Islet precursor cell (in vitro differentiated cells): Measurements from ENCODE around the gene NTM.

Source experiments
- DNase-seq: peaks from one replicate; pipeline ENCODE4 v3.0.0-alpha.2; 2018

The NTM gene

DNA sequence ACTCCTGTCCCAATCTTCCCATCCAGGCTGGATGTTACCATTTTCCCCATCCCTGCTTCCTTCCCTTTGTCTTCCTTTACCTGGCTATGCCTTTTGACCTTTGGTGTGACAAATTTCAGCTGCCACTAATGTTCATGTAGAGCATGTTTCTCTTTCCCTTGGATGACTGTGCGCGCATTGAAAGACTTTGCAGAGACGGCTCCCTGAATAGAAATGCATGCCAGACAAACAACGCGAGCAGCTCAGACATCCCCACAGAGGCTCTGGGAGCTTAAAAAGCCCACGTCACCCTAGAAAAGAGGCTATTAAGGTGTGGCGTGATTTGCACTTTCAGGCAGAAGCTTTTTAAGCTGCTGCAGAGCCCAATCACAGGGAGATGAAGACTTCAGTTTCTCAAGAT lies 202.0 kb downstream of the NTM start:
- no peak for DNase-seq

DNA sequence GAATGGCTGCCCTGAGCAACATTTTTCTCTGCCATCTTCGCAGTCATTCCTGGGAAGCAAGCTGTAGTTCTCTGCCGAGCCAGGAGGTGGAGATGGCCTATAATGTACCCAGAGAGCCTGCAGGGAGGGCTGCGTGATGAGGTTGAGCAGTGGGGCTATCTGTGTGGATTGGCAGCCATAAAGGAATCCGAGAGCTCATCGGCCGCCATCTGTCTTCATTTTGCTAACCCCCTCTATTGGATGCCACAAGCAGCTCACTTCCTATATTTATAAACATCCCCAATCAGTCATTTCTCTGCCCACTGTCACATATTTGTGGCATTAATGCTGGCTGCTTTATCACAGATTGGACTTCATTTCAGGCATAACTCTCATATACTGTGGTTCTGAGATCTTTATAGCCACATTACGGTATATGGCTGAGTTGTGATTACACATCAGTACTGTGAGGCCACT lies 209.5 kb downstream of the NTM start:
- peak; percentile 73 for DNase-seq

DNA sequence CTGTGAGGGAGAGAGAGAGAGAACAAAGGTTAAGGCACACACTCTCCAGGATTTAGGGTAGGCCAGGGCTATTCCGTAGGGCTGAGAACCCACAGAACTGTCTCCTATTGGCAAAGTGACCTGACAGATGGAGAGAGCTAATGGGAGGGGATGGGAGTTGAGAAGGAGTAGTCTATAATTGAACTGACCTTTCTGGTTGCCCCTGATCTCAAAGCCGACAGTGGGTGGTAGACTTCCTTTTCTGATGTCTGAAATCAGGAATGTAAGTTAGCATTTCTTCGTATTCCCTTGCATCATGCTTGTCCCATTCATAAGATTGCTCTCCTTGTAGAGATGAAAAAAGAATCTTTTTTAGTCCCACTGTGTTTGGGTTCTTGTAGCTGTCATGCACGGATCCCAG lies 210.1 kb downstream of the NTM start:
- DNase-seq, result no peak

DNA sequence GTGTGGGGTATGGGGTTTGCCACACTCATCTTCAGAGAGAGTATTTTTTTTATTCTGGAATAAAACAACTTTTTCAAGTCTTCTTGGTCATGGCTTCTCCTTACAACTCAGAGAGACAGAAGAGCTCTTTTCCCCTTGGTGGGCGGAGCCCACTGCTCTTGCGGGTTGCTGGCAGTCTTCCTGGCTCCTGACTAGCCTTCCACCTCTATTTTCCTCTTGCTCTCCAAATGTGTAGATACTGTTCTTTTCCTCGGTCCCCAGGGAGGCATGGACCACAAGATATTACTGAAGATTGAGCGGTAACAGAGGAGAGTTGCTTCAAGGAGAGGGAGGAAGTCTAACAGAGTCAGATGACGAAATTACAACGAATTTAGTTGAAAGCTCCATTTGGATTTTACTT lies 210.6 kb downstream of the NTM start:
- DNase-seq, result no peak

DNA sequence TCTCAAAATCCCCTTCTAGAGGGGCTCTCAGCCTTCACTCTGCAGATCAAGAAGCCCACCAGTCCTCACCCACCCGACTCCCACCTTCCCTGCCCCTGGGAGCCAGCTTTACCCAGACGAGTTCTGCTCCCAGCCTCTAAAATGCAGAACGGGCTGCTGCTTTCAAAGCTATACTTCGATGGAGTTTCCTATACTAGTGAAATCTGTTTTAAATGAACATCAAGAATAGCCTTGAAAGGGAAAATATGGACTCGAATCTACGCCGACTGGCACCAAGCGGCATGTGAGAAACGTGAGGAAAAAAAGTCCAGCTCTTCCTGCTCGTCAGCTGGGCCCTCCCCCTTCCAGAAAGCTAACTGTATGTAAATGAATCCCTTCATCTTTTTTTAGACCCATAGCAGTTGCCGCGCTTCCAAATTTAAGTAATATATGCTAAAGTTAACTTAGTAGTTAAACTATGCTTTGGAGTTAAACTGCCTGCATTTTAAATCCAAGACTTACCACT lies 211.7 kb downstream of the NTM start:
- no peak for DNase-seq

DNA sequence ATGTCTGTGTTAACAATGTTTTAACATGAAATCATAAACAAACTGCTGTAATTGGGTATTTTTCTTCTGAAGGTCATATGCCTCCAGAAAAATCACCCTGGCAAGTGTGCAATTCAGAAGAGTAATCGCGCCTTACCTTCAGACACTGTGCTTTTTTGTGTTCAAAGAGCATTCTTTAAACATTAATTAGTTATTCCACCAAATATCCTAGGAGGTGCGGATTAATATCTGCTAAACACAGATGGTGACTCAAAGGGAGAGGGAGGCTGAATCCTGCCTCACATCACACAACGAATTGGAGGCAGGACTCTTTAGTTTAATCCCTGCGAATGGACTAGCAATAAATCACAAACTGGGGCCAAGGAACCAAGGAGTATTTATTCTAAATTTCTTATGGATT lies 213.0 kb downstream of the NTM start:
- no peak for DNase-seq

DNA sequence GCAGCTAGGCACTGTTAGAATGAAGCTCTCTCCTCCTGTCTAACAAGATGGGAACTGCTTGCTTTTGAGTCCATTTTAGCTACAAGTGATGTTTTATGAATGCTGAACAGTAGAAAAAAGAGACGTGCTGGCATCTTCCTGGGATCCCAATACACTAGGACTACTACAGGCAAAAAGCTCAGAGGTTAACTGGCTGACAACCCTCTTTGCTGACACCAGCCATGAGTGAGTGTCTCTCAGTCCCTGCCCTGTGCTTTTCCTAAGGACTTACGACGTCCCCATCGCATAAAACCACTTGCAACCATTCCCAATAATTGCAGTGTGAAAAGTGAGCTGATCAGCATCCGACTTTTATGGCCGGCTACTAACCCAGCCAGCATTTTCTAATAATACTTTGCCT lies 213.5 kb downstream of the NTM start:
- DNase-seq, result no peak

DNA sequence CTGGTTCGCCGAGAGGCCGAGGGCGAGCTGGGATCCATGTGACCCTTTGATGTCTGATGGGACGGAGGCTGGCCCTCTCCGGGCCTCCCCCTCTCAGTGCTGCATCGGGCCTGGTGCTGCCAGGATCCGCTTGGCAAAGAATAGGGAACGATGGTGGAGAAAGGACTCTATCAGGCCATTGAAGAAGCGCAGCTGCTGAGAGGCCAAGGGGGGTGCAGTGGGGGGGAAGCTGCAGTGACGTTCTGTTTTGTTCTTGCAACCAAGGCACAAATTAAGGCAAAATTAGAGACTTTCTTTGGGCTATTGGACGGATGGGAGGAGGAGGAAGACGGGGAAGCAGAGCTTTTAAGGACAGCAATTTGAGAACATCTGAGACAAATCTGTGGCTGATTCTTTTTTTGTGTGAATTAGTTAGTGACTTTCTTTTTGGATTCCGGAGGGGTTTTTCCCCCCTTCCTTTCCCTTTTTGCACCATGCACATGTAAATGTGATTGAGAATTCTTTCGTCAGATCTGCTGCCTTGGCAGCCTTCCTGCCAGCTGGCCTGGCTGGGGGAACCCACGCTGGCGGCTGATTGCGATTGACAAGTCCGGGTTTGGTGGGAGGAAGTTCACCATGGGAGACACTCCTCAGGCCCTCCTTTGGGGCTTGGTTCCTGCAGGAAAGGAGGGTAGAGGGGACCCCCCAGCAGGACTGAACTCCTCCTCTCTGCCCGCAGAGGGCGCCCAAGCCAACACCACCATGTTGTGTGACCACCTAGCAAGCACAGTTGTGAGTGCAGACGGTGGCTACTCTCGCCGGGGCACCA lies 214.6 kb downstream of the NTM start:
- peak; percentile 66 for DNase-seq

DNA sequence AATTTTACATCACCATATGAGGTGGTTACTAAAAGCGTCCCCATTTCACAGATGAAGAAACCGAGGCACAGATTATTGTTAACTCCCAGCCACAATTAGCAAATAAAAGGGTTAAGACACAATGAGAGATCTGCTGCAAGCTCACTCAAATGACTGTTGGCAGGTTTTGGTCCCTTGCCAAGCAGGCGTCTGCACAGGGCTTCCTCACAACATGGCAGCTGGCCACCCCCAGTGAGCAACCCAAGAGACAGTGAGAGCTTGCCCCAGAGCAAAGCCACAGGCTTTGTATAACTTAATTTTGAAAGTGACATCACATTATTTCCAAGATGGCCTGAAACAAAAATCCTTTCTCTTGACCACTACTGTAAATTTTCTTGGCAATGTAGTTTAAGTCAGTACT lies 217.6 kb downstream of the NTM start:
- DNase-seq, result no peak

DNA sequence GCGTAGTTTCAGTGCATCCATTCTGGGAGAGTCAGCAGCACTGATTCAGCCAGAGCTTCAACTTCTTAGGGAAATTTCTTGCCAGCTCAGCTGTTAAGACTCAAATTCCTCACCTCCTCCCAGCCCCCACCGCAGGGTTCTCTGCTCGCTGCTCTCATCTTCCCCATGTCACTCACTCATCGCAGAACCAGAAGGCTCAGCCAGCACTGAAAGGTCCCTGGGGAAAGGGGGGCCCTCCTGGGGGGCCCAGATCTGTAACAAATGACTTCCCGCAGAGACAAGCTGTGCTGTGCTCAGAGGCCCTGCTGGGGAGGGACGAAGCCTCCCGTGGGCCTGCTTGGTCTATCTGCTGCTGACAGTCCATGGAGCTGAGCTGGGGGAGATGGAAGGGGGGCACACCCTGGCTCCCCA lies 220.6 kb downstream of the NTM start:
- DNase-seq, result peak; percentile 74

DNA sequence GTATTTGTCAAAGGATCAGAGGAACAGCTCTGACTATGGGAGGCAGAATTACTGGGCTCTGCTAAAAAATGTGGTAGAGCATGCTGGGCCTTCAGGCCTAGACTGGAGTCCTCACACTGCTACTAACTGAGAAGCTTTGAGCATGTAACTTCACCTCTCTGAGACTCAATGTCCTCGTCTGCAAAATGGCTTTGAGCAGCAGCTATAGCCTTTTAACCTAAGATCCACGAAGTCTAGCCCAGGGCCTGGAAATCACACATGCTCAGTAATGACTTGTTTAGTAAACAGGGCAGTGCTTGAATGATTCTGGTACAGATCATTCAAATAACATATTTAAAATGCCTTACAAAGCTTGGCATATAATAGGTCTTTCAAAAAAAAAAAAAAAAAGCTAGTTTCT lies 221.7 kb downstream of the NTM start:
- DNase-seq, result no peak

DNA sequence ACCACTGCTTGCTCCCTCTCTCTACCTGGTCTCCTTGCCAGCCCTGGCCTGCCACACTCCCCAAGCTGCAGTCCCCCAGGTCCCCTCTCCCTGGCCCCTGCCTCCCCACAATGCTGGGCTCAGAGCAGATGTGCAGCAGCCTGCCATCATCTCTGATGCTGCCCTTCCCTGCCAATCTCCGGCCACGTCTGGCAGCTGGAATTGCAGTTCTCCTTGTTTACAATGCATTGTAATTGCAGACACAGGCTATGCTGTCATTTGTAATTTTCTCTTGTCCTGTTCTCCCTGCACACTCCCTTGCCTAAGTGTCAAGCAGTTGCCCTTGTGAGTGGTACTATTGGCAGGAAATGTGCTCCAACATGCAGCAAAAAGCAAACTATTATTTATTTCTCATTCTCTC lies 222.3 kb downstream of the NTM start:
- DNase-seq, result no peak

DNA sequence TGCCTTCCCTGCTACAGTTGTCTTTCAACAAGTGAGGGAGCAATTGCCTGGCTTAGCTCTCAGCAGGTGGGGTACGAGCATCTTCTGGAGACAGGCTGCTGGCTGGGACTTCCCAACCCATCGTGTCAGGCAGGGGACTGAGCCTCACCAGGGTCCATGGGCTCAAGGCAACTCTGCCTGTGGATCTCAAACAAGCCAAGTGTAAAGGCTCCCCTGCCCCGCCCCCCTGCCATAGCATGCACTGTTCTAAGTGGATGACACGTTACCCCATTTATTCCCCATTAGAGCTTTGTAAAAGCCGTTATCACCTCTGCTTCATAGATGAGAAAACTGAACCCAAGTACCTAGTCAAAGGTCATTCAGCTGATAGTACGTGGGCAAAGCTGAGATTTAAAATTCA lies 222.9 kb downstream of the NTM start:
- DNase-seq, result no peak

DNA sequence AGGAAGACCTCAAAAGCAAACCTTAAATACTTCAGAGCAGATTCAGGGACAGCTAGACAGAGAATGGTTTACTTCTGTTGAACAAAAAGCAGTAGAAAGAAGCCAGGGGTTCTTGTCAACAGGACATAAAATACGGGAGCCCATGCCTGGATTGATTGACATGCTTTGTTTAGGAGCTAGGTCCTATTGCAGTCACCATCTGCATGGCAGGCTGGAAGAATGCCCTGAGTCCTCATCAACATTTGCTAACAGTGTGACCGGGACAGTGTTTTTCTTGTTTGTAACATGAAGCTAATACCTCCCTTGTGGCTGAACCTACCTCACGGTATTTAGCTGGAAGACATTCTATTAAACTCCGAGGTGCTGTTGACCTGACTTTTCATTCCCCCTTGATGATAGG lies 225.4 kb downstream of the NTM start:
- no peak for DNase-seq

DNA sequence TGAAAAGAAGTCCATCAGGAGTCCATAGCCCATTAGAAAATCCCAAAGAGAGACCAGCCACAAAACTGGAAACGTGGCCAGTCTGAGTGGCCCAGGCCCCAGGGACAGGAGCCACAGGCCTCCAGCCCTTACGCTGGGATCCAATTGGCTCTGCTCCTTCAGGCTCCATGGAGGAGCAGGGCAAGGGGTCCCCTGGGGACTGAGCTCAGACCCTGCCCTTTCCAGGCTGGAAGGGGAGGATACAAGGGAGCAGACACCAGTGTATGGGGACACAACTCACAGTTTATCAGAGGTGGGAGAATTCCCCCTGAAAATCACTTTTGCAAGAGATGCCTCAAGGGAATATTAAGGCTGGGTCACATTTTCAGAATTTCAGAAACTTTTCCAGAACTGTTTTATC lies 227.5 kb downstream of the NTM start:
- no peak for DNase-seq

DNA sequence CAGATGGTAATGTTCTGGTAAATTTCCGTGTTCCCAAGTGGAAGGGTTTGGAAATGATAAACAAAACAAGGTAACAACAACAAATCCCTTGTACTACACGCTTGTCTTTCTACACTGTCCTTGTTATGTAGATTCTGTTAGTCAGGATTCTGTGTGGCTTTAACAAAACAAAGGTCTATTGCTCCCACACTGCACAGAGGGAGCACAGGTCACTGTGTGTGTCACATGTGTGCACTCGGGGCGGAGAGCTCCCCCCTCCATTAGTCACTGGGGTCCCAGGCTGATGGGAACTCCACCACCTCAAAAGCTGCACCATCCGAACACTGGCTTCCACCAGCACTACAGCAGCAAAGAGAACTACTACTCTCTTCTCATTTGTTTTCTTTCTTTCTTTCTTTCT lies 227.9 kb downstream of the NTM start:
- no peak for DNase-seq

DNA sequence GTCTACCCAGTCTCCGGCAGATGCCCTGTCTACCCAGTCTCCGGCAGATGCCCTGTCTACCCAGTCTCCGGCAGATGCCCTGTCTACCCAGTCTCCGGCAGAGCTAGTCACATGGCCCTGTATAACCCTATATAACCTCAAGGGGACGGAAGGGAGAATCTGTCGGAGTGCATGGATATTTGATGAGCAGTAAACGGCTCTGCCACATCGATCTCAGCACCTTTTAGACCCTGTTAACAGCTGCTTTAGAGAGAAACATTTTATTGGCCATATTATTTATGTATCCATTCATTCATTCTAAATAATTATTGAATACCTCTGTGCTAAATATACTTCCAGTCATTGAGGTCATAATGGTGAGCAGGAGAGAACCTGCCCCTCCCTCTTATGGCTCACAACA lies 228.9 kb downstream of the NTM start:
- DNase-seq, result no peak

DNA sequence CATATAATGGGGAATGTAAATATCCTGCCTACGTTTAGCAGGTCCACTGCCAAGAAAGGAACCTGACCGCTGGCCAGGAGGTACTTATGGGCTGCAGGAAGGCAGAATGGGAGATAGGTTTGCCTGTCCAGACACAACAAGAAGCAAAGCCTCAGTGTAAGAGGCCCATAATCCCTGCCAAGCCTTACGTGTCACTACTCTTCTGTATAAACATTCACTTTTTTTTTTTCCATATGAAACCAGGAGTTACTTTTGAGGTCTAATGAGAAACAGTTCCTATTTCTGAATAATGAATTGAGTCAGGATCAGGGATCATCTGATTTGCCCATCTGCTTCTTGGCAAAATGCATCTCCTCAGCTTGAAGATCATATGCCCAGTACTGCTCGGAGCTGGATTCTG lies 230.2 kb downstream of the NTM start:
- no peak for DNase-seq

DNA sequence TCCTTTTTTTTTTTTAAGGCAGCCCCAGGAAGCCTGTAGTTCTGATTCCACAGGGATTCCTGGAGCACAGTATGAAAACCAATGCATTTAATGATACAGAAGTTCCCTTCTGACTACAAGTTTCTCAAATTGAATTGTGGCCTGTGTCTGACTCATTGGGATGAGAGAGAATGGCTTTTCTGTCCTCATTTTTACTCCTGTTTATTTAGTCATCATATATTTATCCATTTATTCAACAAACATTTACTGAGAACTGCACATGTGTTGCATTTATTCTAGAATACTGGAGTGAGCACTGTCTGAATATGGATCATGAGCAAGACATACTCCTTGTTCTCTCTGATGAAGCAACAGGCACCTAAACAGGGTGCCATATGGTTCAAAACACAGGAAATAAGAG lies 231.2 kb downstream of the NTM start:
- DNase-seq, result no peak

DNA sequence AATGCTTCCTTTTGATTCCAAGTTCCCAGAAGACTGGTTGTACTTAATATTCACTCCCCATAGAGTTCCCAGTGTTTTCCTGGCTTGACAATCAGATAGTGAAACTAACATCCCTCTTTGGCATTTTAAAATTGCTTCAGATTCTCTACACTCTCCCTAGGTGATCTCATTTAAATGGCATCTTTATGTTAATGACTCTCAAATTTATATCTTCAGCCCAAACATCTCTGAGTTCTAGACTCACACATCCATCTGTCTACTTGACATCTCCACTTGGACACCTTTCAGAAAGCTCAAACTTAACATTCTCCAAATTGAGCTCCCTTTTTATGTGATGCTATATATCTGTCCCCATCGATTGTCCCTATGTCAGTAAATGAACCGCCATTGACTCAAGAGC lies 232.0 kb downstream of the NTM start:
- DNase-seq, result no peak

DNA sequence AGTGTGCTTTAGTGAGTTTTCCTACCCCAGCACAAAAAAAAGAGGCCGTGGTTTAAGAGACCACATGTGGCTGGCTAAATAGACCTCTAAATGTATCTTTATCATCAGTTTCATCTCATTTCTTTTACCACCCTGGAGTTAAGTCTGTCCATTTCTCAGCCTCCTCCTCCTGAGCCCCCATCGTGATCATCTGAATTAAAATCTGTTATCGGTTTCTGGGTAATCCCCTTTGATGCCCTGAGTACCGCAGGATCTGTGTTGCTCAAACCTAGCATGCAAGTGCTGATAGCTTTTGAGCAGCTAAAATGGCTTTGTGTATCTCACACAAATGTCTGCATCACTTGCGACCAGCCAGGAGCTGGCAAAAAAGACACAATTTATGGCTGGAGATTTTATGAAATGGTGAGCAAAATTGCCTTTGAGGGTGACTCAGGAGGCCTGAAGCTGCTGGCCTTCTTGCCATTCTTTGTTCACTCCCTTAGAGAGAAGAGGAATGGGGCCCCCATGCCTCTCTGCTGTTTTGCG lies 236.5 kb downstream of the NTM start:
- no peak for DNase-seq

DNA sequence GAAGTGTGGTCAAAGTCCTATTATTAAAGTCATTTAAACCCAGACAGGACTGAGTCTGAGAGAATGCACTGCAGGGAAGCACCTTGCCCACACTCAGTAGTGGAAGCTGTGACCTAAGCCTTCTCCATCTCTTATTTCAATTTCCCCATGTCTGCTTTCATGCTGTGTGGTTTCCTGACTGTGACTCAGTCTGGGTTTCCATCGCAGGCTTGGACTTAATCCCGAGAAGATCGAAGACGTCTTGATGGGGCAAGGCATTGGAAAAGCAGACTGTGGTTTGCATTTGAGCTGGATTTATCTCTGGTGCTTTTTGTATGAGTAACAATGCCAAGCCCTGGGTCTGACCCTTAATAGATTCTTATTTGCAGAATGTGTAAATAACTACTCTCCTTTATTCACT lies 238.9 kb downstream of the NTM start:
- DNase-seq, result no peak

DNA sequence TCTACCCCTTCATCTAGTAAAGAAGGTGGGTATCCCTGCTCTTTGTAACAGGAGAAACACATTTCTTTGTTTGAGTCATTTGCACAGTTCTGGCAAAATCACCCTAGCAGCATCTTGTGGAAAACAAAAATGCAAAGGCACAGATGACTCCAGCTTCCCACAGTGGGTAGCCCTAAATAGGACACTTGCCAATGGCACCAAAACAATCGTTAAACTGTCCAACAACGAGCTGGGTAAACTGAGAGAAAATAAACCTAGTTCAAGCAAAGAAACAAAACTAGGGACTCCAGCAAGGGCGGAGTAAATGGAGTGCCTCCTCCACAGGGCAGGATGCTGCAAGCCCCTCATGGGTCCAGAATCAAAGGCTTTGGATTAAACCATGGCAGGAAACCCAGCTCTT lies 239.5 kb downstream of the NTM start:
- no peak for DNase-seq

DNA sequence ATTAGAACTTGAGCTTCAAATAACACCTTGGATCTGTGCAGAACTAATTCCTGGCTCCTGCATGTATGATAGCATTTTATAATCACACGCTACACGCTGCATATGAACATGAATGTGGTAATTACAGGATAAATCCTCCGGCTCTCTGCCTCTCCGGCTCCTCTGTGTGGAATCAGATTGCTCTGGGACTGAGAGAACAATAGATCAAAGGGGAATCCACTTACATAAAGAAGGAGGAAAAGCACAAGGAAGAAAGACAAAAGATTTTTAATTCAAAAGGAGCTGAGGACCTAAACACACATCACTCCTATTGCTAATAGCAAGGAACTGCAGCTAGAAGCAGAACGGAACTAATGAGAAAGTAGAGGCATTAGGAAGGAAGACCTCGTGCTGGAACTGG lies 240.9 kb downstream of the NTM start:
- peak; percentile 14 for DNase-seq

DNA sequence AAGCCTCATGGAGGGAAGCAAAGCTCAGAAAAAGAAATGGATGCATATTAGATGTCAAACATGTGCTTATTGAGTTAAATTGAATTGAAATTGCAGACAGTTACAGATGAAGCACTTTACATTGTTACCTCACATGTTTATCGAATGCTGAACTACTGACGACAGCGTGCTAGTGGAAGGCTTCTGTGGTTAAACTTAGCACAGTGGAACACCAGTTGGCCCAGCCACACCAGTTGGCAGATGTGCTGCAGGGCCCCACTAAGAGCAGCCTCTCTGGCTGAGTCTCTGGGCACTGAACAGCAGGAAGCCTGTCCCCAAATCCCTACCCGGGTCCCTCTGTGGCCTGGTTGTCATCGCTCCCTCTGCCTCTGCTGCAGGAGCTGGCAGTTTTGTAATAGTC lies 242.1 kb downstream of the NTM start:
- DNase-seq, result peak; percentile 48
